A673 (cell line): ENCODE results near the gene RNU4-1. TPM values are rescaled to one million over a fixed set of nuclear protein-coding genes. Genes with fewer than 3 reads are reported as not detected.
"Not testable (repeated sequence)": the region's sequence is repeated elsewhere in the genome, so short reads cannot be mapped to it uniquely, and the experiment has no call there.

Experiments used
- BruUV-seq: library from RNA; stranded (reverse); fragments of 400-500 nt; replicated peaks from 2 replicates; lab custom pipeline; 2021; lab: Mats Ljungman, UMichigan
- CTCF ChIA-PET: fragments of 300-600 bp; sonication (Branson Sonifier 250); formaldehyde crosslinking; loops from one replicate; lab custom pipeline; 2022; ENCODE audit warnings: antibody characterized with exemption; lab: Charles Lee
- POLR2A ChIA-PET: fragments of 300-600 bp; sonication (Branson Sonifier 250); formaldehyde crosslinking; loops from one replicate; lab custom pipeline; 2022; ENCODE audit warnings: antibody characterized with exemption; ENCODE audit not compliant: low non-redundant PET; lab: Charles Lee
- DNase-seq: peaks from one replicate; pipeline ENCODE4 v3.0.0-alpha.2; 2015; ENCODE audit warnings: low spot score
- H3K27ac ChIP-seq: fragments of 200-600 bp; sonication (generic); 2 replicates; pipeline ENCODE4 v1.5.1; 2016; ENCODE audit warnings: mixed run types, low read depth, mild to moderate bottlenecking, mixed read lengths, antibody characterized with exemption, low read length; ENCODE audit not compliant: poor library complexity, severe bottlenecking
- H3K27me3 ChIP-seq: fragments of 200-600 bp; sonication (generic); replicated peaks from 2 replicates; pipeline ENCODE4 v1.6.1; 2017; ENCODE audit warnings: mixed run types, low read depth, mild to moderate bottlenecking, mixed read lengths, antibody characterized with exemption, low read length; ENCODE audit not compliant: insufficient read depth, poor library complexity
- H3K36me3 ChIP-seq: fragments of 200-600 bp; sonication (generic); 2 replicates; pipeline ENCODE4 v1.6.1; 2016; ENCODE audit warnings: mixed run types, mild to moderate bottlenecking, mixed read lengths, antibody characterized with exemption, low read length; ENCODE audit not compliant: insufficient read depth, poor library complexity, severe bottlenecking
- H3K4me1 ChIP-seq: fragments of 200-600 bp; sonication (generic); 2 replicates; pipeline ENCODE4 v1.6.1; 2017; ENCODE audit warnings: mixed run types, mild to moderate bottlenecking, mixed read lengths, antibody characterized with exemption, low read length; ENCODE audit not compliant: insufficient read depth, poor library complexity, severe bottlenecking
- H3K4me3 ChIP-seq: fragments of 200-600 bp; sonication (generic); 2 replicates; pipeline ENCODE4 v1.5.1; 2016; ENCODE audit warnings: low read depth, mixed run types, mild to moderate bottlenecking, mixed read lengths, low read length; ENCODE audit not compliant: poor library complexity, severe bottlenecking
- H3K9me3 ChIP-seq: fragments of 200-600 bp; sonication (generic); 2 replicates; pipeline ENCODE4 v1.6.1; 2016; ENCODE audit warnings: mixed run types, low read depth, mild to moderate bottlenecking, mixed read lengths, antibody characterized with exemption, low read length; ENCODE audit not compliant: poor library complexity, severe bottlenecking
- CTCF ChIP-seq: fragments of 300-800, 200-600 bp; sonication (generic); conservative IDR thresholded peaks from 2 replicates; pipeline ENCODE4 v1.5.1; 2017; ENCODE audit warnings: low read depth, mild to moderate bottlenecking, antibody characterized with exemption, low read length, moderate library complexity, mixed read lengths
- EZH2 ChIP-seq: fragments of 200-600 bp; sonication (generic); IDR thresholded peaks from 2 replicates; pipeline ENCODE4 v1.6.1; 2017; ENCODE audit warnings: borderline replicate concordance, low read depth, mild to moderate bottlenecking, mixed read lengths, antibody characterized with exemption, low read length; ENCODE audit not compliant: poor library complexity, severe bottlenecking
- intact Hi-C: fragments of 100-400 bp; cut with micrococcal nuclease; formaldehyde crosslinking; loops from one replicate; pipeline ENCODE4 v1.10.0; 2022; ENCODE audit not compliant: unreplicated experiment
- total RNA-seq: library from RNA; stranded (reverse); gene quantifications from 2 replicates; pipeline ENCODE4 v1.2.3, GENCODE V29; 2021

RNU4-1 gene
- total RNA-seq, 1 experiment from 2014 or later = 1,130 TPM

DNA sequence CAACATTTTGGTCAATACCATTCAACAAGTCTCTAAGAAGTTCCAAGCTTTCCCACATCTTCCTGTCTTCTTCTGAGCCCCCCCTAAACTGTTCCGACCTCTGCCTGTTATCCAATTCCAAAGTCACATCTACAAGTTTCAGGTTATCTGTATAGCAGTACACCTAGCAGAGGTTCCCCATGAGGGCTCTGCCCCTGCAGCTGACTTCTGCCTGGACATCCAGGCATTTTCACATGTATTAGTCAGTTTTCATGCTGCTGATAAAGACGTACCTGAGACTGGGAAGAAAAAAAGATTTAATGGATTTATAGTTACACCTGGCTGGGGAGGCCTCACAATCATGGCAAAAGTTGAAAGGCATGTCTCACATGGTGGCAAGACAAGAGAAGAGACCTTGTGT lies 44.7 kb upstream of the RNU4-1 start:
- Histone ChIP-seq H3K27me3 (no peaks in the 10 kb centered on the region), H3K4me3 (no peak overlapping the region), H3K4me1 (no peaks in the 10 kb centered on the region), H3K36me3 (no peaks in the 10 kb centered on the region), H3K27ac (no peak overlapping the region), H3K9me3 (peaks cover 10% of the 10 kb centered on the region)
- POLR2A ChIA-PET = no interaction called here
- BruUV-seq = no TSS peak
- no peak for TF ChIP-seq CTCF
- CTCF ChIA-PET = no interaction called here
- no peak for DNase-seq
- intact Hi-C loops = no loop called here

DNA sequence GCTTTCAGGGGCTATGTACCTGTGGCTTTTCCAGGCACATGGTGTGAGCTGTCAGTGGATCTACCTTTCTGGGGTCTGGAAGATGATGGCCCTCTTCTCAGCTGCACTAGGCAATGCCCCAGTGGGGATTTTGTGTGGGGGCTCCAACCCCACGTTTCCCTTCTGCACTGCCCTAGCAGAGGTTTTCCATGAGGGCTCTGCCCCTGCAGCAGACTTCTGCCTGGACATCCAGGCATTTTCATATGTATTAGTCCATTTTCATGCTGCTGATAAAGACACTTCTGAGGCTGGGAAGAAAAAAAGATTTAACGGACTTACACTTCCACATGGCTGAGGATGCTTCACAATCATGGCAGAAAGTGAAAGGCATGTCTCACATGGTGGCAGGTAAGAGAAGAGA lies 43.4 kb upstream of the RNU4-1 start:
- CTCF ChIA-PET, BruUV-seq, intact Hi-C loops, H3K4me3 ChIP-seq, H3K27me3 ChIP-seq, POLR2A ChIA-PET, H3K27ac ChIP-seq, H3K36me3 ChIP-seq, H3K4me1 ChIP-seq, DNase-seq: not testable (repeated sequence)
- H3K9me3 ChIP-seq = peaks cover 10% of the 10 kb centered on the region

DNA sequence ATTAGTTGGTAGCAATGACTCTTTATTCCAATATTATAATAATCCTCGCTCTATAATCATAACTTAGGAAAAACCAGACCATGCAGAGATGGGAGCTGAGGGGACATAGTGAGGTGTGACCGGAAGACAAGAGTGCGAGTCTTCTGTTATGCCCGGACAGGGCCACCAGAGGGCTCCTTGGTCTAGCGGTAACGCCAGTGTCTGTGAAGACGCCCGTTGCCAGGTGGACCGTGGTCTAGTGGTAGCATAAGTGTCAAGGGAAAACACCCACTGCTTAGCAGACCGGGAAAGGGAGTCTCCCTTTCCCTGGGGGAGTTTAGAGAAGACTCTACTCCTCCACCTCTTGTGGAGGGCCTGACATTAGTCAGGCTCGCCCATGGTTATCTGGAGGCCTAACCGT lies 42.4 kb upstream of the RNU4-1 start:
- CTCF ChIA-PET = interaction anchor here (0.8 kb wide), 1 partner anchor 93 kb away, joined by 3 read pairs; no protein-coding TSS in a partner anchor
- H3K9me3 ChIP-seq = peaks cover 10% of the 10 kb centered on the region
- TF ChIP-seq CTCF = peak; percentile 59
- H3K36me3 ChIP-seq, BruUV-seq, H3K4me1 ChIP-seq, H3K27ac ChIP-seq, H3K27me3 ChIP-seq, H3K4me3 ChIP-seq, intact Hi-C loops: not testable (repeated sequence)
- POLR2A ChIA-PET = interaction anchor here (0.7 kb wide), 1 partner anchor 44 kb away, joined by 17 read pairs; no protein-coding TSS in a partner anchor
- DNase-seq = peak; percentile 43

DNA sequence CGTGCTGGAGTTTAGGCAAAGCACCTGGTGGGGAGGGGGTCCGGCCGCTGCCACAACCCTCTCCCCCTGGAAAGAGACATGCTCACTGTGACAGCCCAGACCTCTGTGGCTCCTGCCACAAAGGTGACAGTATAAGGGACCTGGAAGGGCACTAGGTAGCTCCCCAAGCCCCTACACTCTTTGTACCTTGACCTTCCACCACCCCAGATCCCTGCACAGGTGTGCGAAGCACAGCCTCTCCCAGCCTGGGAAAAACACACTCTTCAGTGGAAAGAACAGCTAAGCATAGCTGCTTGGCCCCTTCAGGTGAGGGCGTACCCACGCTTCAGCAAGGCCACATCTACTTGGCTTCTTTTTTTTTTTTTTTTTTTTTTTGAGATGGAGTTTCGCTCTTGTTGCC lies 39.5 kb upstream of the RNU4-1 start:
- Histone ChIP-seq H3K27ac (no peak overlapping the region), H3K4me1 (no peaks in the 10 kb centered on the region), H3K9me3 (peaks cover 5% of the 10 kb centered on the region), H3K4me3 (no peak overlapping the region), H3K36me3 (no peaks in the 10 kb centered on the region), H3K27me3 (no peaks in the 10 kb centered on the region)
- CTCF ChIA-PET = no interaction called here
- no peak for DNase-seq
- no TSS peak for BruUV-seq
- POLR2A ChIA-PET = interaction anchor here (0.6 kb wide), 2 partner anchors 32 to 34 kb away, joined by 4 to 5 read pairs; no protein-coding TSS in a partner anchor
- intact Hi-C loops = no loop called here
- TF ChIP-seq EZH2 = no peak
